HG03565 (cell line): ENCODE results near the gene C14orf132.

Experiments
- ATAC-seq: cut with Tn5 transposase; IDR thresholded peaks from one replicate; pipeline ENCODE4 v1.9.1; 2021; ENCODE audit warnings: mild to moderate bottlenecking, moderate library complexity; ENCODE audit not compliant: unreplicated experiment

C14orf132 gene

DNA sequence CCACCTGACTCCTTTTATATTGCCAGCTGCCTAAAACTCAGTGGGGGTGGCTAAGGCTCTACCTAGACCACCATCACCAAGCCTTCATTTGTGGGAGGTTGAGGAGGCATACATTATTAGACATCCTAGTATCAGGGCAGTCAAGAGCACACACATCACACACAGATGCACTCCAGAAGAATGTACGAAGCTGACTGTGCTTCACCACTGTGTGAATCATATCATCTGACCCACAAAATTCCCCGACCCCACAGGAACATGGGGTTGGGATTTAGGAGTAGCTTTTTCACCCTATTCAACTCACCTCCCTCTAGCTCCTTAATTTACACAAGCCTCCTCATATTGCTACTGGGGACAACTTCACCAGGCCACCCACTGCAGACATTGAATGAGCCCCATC, 100.7 kb downstream of the C14orf132 start:
- no peak for ATAC-seq

GRCh38 chr14:96140952-96141351, 101.8 kb downstream of the C14orf132 start:
- no peak for ATAC-seq
